ENCODE data around the gene CDC20B.

DNA sequence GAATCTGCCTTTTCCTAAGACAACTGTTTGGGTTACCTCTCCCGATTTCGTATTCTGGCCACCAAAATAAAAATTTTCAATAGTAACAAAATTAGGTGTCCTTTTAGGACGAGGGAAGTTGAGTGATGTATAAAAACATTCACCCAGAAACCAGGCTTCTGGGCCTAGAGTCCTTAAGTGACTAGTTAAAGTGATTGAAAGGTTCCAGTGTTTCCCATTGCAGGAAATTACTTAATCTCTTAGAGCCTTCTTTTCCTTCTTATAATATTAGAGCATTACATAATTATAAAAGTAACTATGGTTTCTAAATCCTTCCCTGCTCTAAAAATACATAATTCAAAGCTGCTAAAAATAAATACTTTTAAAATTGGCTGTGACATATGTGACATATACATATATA, 46.8 kb upstream of the CDC20B start:
- TF ChIP-seq, protein P1, sequence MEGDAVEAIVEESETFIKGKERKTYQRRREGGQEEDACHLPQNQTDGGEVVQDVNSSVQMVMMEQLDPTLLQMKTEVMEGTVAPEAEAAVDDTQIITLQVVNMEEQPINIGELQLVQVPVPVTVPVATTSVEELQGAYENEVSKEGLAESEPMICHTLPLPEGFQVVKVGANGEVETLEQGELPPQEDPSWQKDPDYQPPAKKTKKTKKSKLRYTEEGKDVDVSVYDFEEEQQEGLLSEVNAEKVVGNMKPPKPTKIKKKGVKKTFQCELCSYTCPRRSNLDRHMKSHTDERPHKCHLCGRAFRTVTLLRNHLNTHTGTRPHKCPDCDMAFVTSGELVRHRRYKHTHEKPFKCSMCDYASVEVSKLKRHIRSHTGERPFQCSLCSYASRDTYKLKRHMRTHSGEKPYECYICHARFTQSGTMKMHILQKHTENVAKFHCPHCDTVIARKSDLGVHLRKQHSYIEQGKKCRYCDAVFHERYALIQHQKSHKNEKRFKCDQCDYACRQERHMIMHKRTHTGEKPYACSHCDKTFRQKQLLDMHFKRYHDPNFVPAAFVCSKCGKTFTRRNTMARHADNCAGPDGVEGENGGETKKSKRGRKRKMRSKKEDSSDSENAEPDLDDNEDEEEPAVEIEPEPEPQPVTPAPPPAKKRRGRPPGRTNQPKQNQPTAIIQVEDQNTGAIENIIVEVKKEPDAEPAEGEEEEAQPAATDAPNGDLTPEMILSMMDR (IDR thresholded peaks at IDR 0.05 in 4 of 5, conservative IDR thresholded peaks at IDR 0.05 in 1 of 5): no peak
- TF ChIP-seq POLR2A (IDR thresholded peaks at IDR 0.05): no peak

Measured in gastrocnemius medialis (tissue), 4 donors.